Stimulated activated CD8-positive, alpha-beta memory T cell treated with anti-CD3 and anti-CD28 coated beads, Interleukin-15, amount 100 ng/mL, for 48 hours (primary cell): ENCODE measurements around the gene ZNF774.
"Not testable (repeated sequence)": the region's sequence is repeated elsewhere in the genome, so short reads cannot be mapped to it uniquely, and the experiment has no call there.

Experiments
- DNase-seq, 2 donors: peaks; one replicate each; pipeline ENCODE4 v3.0.0-alpha.2; 2020; ENCODE audit warnings: low read depth in 2 of 2

Gene ZNF774

GRCh38 chr15:90388462-90389380, 36.6 kb downstream of the ZNF774 start:
- peak; percentile 52 to 54 for DNase-seq

- no peak for DNase-seq
These were observed 37.4 kb downstream of the ZNF774 start for GRCh38 chr15:90389513-90389912.

- no peak for DNase-seq
These were observed 41.0 kb downstream of the ZNF774 start for GRCh38 chr15:90393040-90393439.

GRCh38 chr15:90394074-90394473, 42.0 kb downstream of the ZNF774 start:
- no peak for DNase-seq

- no peak for DNase-seq
These were observed 42.8 kb downstream of the ZNF774 start for GRCh38 chr15:90394748-90395442.

GRCh38 chr15:90396321-90396720, 44.2 kb downstream of the ZNF774 start:
- DNase-seq, result no peak

- no peak for DNase-seq
These were observed 48.1 kb downstream of the ZNF774 start for GRCh38 chr15:90400005-90400758.

- DNase-seq, result peak in 1 of 2 donors; percentile 51
These were observed 48.8 kb downstream of the ZNF774 start for GRCh38 chr15:90400759-90401314.

- DNase-seq, result no peak
These were observed 49.4 kb downstream of the ZNF774 start for GRCh38 chr15:90401495-90401894.

- no peak for DNase-seq
These were observed 50.1 kb downstream of the ZNF774 start for GRCh38 chr15:90402223-90402622.

- no peak for DNase-seq
These were observed 50.7 kb downstream of the ZNF774 start for GRCh38 chr15:90402767-90403166.

GRCh38 chr15:90405055-90405607, 53.0 kb downstream of the ZNF774 start:
- DNase-seq, result no peak

GRCh38 chr15:90407336-90407735, 55.3 kb downstream of the ZNF774 start:
- DNase-seq, result no peak

- peak in 1 of 2 donors; percentile 24 for DNase-seq
These were observed 55.8 kb downstream of the ZNF774 start for GRCh38 chr15:90407871-90408317.

- no peak for DNase-seq
These were observed 56.6 kb downstream of the ZNF774 start for GRCh38 chr15:90408657-90409056.

- not testable (repeated sequence) for DNase-seq
These were observed 57.5 kb downstream of the ZNF774 start for GRCh38 chr15:90409587-90409986.

- not testable (repeated sequence) for DNase-seq
These were observed 58.2 kb downstream of the ZNF774 start for GRCh38 chr15:90410316-90410715.

GRCh38 chr15:90411176-90411575, 59.1 kb downstream of the ZNF774 start:
- DNase-seq, result no peak
